HG03439 (cell line): Measurements from ENCODE around the gene KDELR3.

Experiments used
- ATAC-seq: cut with Tn5 transposase; IDR thresholded peaks from one replicate; pipeline ENCODE4 v1.9.1; 2021; ENCODE audit warnings: mild to moderate bottlenecking, moderate library complexity; ENCODE audit not compliant: unreplicated experiment

Gene KDELR3

DNA sequence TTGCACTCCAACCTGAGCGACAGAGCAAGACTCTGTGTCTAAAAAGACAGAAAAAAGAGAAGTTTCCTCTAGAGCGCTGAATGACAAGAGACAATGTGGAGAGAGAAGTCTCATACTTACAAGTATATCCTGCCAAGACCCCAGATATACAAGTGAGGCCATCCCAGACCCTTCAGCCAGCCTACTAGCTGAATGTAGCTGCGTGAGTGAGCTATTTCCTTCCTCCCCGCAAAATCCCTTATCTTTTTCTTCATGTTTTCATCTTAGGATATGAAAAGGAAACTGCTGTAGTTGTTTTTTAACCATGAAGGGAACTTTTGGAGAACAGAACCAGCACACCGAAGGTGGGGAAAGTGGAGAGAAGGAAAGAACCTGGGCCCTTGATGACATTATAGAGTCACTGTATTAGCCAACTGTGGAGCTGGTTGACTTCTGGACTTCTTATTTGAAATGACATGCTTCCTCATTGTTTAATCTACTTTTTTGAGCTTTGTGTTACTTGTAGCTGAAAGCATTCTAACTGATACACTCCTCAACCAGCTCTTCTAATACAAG is 42.6 kb downstream of the KDELR3 start:
- ATAC-seq, result no peak

- ATAC-seq, result no peak
Observed at GRCh38 chr22:38513063-38513462, 45.2 kb downstream of the KDELR3 start.

- ATAC-seq, result no peak
Observed at GRCh38 chr22:38518620-38519019, 50.7 kb downstream of the KDELR3 start.

DNA sequence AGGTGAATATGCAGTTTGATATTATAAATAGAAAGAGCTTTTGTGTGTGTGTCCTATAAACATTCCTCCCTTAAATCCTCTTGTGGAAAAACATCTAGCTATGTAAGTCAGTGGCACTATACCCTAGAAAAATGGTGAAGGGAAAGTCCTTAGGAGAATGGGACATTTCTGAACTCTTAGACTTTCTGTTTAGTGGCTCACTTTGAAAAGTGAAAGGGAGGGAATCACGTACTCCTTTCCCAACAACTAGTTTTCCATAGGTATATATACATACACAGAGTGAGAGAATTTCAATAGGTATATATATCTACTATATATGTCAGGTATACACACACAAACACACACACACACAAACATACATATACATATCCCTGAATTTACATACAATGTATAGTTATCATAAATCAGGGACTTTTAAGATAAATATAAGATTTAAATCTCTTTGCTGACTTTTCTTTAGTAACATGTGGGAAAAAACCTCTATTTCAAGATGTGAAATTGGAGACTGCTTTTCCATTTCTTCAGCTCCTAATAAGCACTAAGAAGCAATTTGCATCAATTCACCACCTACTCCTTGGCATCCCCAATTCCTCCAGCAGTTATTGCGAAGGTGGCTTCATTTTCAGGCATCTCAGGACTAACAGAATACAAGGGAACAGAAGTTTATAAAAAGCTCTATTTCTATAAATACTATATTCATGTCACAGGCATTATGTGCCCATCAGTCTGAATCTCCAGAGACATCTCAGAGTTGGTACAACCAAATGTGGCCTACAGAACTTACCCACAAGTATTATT is 51.8 kb downstream of the KDELR3 start:
- ATAC-seq, result no peak

DNA sequence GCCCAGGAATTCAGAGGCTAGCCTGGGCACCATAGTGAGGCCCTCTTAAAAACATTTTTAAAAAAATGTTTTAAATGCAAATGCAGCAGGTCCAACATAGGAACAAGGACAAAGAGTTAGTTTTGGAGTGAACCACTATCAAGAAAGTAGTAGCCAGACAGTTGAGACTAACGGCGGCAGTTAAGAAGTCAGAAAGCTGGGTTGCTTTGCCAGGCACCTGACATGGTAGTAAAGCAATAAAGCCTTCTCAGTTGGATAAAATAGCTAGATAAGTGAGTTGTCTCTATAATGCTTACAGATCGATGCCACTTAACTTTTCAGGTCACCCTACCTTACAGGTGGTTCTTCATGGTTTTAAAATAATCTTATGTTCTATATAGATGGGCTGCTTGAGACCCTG is 55.1 kb downstream of the KDELR3 start:
- ATAC-seq, result no peak

GRCh38 chr22:38523479-38523878 is 55.6 kb downstream of the KDELR3 start:
- no peak for ATAC-seq

GRCh38 chr22:38524429-38524828 is 56.5 kb downstream of the KDELR3 start:
- no peak for ATAC-seq

DNA sequence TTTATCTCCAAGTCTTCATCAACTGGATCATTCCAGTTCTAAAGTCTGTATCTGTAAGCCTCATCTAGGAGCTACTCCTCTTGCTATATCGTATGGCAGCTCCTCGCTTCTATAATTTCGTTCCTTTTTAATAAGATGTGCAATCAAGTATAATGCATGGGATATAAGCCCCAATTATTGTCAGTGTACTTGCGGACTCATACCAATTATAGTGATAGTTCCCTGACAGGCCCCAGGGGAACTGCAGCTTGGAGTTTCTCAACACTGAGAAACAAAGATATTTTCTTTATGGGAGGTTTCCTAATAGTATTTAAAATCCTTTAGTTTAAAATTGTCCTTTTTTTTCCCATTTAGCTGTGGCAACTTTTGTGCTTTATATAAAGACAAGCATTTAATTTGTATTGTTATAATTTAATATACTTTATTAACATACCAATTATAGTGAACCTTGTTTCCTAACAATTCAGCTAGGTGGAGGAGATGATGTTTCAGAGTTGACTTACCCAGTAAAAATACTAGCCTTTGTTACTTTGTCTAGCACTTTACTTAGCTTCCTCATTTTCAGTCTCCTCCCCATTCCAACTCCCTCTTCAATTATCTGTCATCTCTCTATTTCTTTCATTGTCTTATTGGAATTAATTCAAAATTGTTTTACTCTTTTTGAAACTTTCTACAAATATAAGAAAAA is 63.5 kb downstream of the KDELR3 start:
- ATAC-seq, result no peak
